ENCODE results near the gene GNGT2.

The GNGT2 gene

DNA sequence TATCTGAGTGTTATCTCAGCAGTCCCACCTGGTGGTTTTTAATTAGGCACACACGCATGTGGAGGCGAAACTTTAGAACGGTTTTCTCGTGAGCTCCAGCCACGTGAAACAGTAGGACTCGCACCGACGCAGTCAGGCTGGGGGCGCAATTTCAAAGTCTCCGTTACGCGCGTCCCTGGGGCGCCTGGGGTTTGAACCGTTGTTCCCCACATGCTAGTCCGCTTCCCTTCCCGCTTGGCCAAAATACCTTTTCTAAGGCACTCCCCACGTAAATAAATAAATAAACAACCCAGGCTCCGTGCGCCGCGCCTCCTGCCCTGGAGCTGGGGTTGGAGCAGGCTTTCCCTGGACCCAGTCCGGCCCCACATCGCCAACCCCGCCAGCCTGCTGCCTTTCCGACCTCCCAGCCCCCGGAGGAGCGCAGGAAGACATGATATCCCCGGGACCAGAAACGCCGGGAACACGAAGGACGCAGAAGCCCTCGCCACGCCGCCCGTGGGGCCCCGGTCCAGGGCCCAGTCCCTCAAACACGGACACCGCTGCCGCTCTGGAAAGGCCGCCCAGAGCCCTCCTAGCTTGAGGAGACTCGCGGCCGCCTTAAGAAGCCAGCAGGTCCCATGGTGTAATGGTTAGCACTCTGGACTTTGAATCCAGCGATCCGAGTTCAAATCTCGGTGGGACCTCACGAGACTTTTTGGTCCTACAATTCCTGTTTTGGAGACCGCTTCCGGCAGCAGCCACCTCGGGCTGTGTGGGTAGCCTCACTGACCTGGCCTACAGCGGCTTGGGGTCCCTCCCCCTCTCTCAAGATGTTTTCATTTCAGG lies 18.2 kb downstream of the GNGT2 start (continued):
- TF ChIP-seq INSM2 (tag by site-specific recombination; IDR thresholded peaks at IDR 0.05), result no peak
- no peak for TF ChIP-seq PRDM1 (tag by site-specific recombination; IDR thresholded peaks at IDR 0.05)
- peak; percentile 83; the same call in 1 of the 2 replicates for TF ChIP-seq ZSCAN23 (tag by site-specific recombination; IDR thresholded peaks at IDR 0.05)
- peak; percentile 93 for TF ChIP-seq SALL2 (tag by site-specific recombination; IDR thresholded peaks at IDR 0.05; ENCODE audit: borderline replicate concordance)
- no peak for TF ChIP-seq ZNF621 (tag by site-specific recombination; IDR thresholded peaks at IDR 0.05)
- TF ChIP-seq, protein P1, sequence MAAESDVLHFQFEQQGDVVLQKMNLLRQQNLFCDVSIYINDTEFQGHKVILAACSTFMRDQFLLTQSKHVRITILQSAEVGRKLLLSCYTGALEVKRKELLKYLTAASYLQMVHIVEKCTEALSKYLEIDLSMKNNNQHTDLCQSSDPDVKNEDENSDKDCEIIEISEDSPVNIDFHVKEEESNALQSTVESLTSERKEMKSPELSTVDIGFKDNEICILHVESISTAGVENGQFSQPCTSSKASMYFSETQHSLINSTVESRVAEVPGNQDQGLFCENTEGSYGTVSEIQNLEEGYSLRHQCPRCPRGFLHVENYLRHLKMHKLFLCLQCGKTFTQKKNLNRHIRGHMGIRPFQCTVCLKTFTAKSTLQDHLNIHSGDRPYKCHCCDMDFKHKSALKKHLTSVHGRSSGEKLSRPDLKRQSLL (tag by site-specific recombination; IDR thresholded peaks at IDR 0.05), result peak; percentile 58
- peak; percentile 94 for TF ChIP-seq ZBTB48 (tag by site-specific recombination; IDR thresholded peaks at IDR 0.05)
- TF ChIP-seq IKZF3 (tag by site-specific recombination; IDR thresholded peaks at IDR 0.05), result peak; percentile 68
- no peak for TF ChIP-seq ZNF404 (tag by site-specific recombination; IDR thresholded peaks at IDR 0.05)
- TF ChIP-seq ZNF501 (tag by site-specific recombination; IDR thresholded peaks at IDR 0.05), result peak; percentile 88
- TF ChIP-seq ZNF513 (tag by site-specific recombination; IDR thresholded peaks at IDR 0.05), result no peak; the same call in 1 of the 2 replicates
- TF ChIP-seq ZNF610 (tag by site-specific recombination; IDR thresholded peaks at IDR 0.05; ENCODE audit: borderline replicate concordance), result peak; percentile 94
- TF ChIP-seq ZNF184 (tag by site-specific recombination; IDR thresholded peaks at IDR 0.05), result peak; percentile 74; the same call in 1 of the 2 replicates
- TF ChIP-seq, protein P2, sequence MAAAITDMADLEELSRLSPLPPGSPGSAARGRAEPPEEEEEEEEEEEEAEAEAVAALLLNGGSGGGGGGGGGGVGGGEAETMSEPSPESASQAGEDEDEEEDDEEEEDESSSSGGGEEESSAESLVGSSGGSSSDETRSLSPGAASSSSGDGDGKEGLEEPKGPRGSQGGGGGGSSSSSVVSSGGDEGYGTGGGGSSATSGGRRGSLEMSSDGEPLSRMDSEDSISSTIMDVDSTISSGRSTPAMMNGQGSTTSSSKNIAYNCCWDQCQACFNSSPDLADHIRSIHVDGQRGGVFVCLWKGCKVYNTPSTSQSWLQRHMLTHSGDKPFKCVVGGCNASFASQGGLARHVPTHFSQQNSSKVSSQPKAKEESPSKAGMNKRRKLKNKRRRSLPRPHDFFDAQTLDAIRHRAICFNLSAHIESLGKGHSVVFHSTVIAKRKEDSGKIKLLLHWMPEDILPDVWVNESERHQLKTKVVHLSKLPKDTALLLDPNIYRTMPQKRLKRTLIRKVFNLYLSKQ (tag by site-specific recombination; IDR thresholded peaks at IDR 0.05; ENCODE audit: borderline replicate concordance), result no peak
- TF ChIP-seq HIC1 (tag by site-specific recombination; IDR thresholded peaks at IDR 0.05), result no peak
- TF ChIP-seq, protein P3, sequence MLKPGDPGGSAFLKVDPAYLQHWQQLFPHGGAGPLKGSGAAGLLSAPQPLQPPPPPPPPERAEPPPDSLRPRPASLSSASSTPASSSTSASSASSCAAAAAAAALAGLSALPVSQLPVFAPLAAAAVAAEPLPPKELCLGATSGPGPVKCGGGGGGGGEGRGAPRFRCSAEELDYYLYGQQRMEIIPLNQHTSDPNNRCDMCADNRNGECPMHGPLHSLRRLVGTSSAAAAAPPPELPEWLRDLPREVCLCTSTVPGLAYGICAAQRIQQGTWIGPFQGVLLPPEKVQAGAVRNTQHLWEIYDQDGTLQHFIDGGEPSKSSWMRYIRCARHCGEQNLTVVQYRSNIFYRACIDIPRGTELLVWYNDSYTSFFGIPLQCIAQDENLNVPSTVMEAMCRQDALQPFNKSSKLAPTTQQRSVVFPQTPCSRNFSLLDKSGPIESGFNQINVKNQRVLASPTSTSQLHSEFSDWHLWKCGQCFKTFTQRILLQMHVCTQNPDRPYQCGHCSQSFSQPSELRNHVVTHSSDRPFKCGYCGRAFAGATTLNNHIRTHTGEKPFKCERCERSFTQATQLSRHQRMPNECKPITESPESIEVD (tag by site-specific recombination; IDR thresholded peaks at IDR 0.05), result no peak
- 0 out of 2 replicates have a peak, but pooled peaks have one; percentile 16 for TF ChIP-seq REPIN1 (tag by site-specific recombination; IDR thresholded peaks at IDR 0.05; ENCODE audit: low read depth)
- TF ChIP-seq, protein P4, sequence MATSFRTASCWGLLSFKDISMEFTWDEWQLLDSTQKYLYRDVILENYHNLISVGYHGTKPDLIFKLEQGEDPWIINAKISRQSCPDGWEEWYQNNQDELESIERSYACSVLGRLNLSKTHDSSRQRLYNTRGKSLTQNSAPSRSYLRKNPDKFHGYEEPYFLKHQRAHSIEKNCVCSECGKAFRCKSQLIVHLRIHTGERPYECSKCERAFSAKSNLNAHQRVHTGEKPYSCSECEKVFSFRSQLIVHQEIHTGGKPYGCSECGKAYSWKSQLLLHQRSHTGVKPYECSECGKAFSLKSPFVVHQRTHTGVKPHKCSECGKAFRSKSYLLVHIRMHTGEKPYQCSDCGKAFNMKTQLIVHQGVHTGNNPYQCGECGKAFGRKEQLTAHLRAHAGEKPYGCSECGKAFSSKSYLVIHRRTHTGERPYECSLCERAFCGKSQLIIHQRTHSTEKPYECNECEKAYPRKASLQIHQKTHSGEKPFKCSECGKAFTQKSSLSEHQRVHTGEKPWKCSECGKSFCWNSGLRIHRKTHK (tag by site-specific recombination; IDR thresholded peaks at IDR 0.05), result no peak
- no peak for TF ChIP-seq ZNF341 (tag by site-specific recombination; IDR thresholded peaks at IDR 0.05; ENCODE audit: low read depth)
- TF ChIP-seq MEIS1 (CRISPR knock-in tag; IDR thresholded peaks at IDR 0.05; ENCODE audit: borderline replicate concordance), result no peak
- no peak for TF ChIP-seq ZNF223 (tag by site-specific recombination; IDR thresholded peaks at IDR 0.05)
- peak; percentile 71 for TF ChIP-seq YY1 (tag by site-specific recombination; IDR thresholded peaks at IDR 0.05)
- TF ChIP-seq ZBTB11 (tag by site-specific recombination; conservative IDR thresholded peaks at IDR 0.05; ENCODE audit: low read depth), result peak; percentile 74

Data from HEK293 (cell line).